HEK293 (cell line): Measurements from ENCODE around the gene KRT16.
"Not testable (repeated sequence)": the region's sequence is repeated elsewhere in the genome, so short reads cannot be mapped to it uniquely, and the experiment has no call there.

Experiments
- CTCF ChIA-PET: fragments of 350-600 bp; formaldehyde crosslinking; extraction: SDS; loops from one replicate; lab custom pipeline; 2021; ENCODE audit warnings: antibody characterized with exemption; lab: Yijun Ruan, JAX
- POLR2A ChIA-PET: fragments of 300-600 bp; formaldehyde crosslinking; extraction: SDS; loops from one replicate; lab custom pipeline; 2020; ENCODE audit warnings: antibody characterized with exemption, inconsistent platforms; lab: Yijun Ruan, JAX
- H3K27ac ChIP-seq: fragments of 200-500 bp; sonication (Bioruptor generic); 2 replicates; pipeline ENCODE4 v1.5.1; 2014; ENCODE audit warnings: low read depth, low read length, control low read depth, inconsistent platforms; ENCODE audit errors: extremely low read depth
- H3K36me3 ChIP-seq, 2 experiments: fragments of 200-500 bp in 1 of 2; sonication (Bioruptor generic) in 1 of 2; 1 replicate in 1 of 2; 2 replicates in 1 of 2; pipeline ENCODE4 v1.5.1; 2014 to 2017; ENCODE audit warnings: inconsistent platforms in 2 of 2, low read length in 2 of 2; ENCODE audit not compliant: control insufficient read depth in 2 of 2, insufficient read depth in 1 of 2
- H3K4me1 ChIP-seq: fragments of 200-500 bp; sonication (Bioruptor generic); 2 replicates; pipeline ENCODE4 v1.5.1; 2014; ENCODE audit warnings: mild to moderate bottlenecking, low read length, inconsistent platforms; ENCODE audit not compliant: control insufficient read depth, insufficient read depth
- H3K4me3 ChIP-seq: 2 replicates; pipeline ENCODE4 v1.5.1; 2011; ENCODE audit warnings: low read depth, mild to moderate bottlenecking, control low read depth, low read length, moderate library complexity
- H3K9me3 ChIP-seq: fragments of 200-500 bp; sonication (Bioruptor generic); 2 replicates; pipeline ENCODE4 v1.5.1; 2014; ENCODE audit warnings: low read depth, low read length, inconsistent platforms; ENCODE audit not compliant: control insufficient read depth, insufficient read depth
- EGR2 ChIP-seq: fragments of 450-650 bp; formaldehyde crosslinking; IDR thresholded peaks from 2 replicates; pipeline ENCODE4 v1.5.1; 2016; ENCODE audit warnings: low read depth, missing biosample characterization, missing genetic modification characterization
- GLIS1 ChIP-seq: fragments of 450-650 bp; formaldehyde crosslinking; IDR thresholded peaks from 2 replicates; pipeline ENCODE4 v1.5.1; 2016; ENCODE audit warnings: missing biosample characterization, missing genetic modification characterization
- OSR2 ChIP-seq: fragments of 450-650 bp; formaldehyde crosslinking; IDR thresholded peaks from 2 replicates; pipeline ENCODE4 v1.5.1; 2016; ENCODE audit warnings: missing biosample characterization, missing genetic modification characterization
- SP7 ChIP-seq: fragments of 450-650 bp; formaldehyde crosslinking; IDR thresholded peaks from 2 replicates; pipeline ENCODE4 v1.5.1; 2016; ENCODE audit warnings: missing biosample characterization, missing genetic modification characterization
- ZFHX2 ChIP-seq: fragments of 450-650 bp; formaldehyde crosslinking; conservative IDR thresholded peaks from 2 replicates; pipeline ENCODE4 v1.5.1; 2016; ENCODE audit warnings: missing biosample characterization, missing genetic modification characterization
- ZFP37 ChIP-seq: fragments of 450-650 bp; formaldehyde crosslinking; IDR thresholded peaks from 2 replicates; pipeline ENCODE4 v1.5.1; 2016; ENCODE audit warnings: missing biosample characterization, missing genetic modification characterization
- ZNF394 ChIP-seq: fragments of 450-650 bp; formaldehyde crosslinking; IDR thresholded peaks from 2 replicates; pipeline ENCODE4 v1.5.1; 2016; ENCODE audit warnings: missing biosample characterization, missing genetic modification characterization, mild to moderate bottlenecking, moderate library complexity, borderline replicate concordance
- ZNF561 ChIP-seq: fragments of 450-650 bp; IDR thresholded peaks from 2 replicates; pipeline ENCODE4 v1.5.1; 2018; ENCODE audit warnings: missing biosample characterization, missing genetic modification characterization, borderline replicate concordance
- ZNF600 ChIP-seq: fragments of 450-650 bp; formaldehyde crosslinking; IDR thresholded peaks from 2 replicates; pipeline ENCODE4 v1.5.1; 2016; ENCODE audit warnings: missing biosample characterization, missing genetic modification characterization
- TF ChIP-seq, protein P1 (sequence below): fragments of 450-650 bp; formaldehyde crosslinking; IDR thresholded peaks from 2 replicates; pipeline ENCODE4 v1.5.1; 2017; ENCODE audit warnings: missing biosample characterization, missing genetic modification characterization
- TF ChIP-seq, protein P2 (sequence below): fragments of 450-650 bp; formaldehyde crosslinking; IDR thresholded peaks from 2 replicates; pipeline ENCODE4 v1.5.1; 2017; ENCODE audit warnings: missing biosample characterization, missing genetic modification characterization
- TF ChIP-seq, protein P3 (sequence below): fragments of 450-650 bp; formaldehyde crosslinking; IDR thresholded peaks from 2 replicates; pipeline ENCODE4 v1.5.1; 2016; ENCODE audit warnings: missing biosample characterization, missing genetic modification characterization

KRT16 gene

DNA sequence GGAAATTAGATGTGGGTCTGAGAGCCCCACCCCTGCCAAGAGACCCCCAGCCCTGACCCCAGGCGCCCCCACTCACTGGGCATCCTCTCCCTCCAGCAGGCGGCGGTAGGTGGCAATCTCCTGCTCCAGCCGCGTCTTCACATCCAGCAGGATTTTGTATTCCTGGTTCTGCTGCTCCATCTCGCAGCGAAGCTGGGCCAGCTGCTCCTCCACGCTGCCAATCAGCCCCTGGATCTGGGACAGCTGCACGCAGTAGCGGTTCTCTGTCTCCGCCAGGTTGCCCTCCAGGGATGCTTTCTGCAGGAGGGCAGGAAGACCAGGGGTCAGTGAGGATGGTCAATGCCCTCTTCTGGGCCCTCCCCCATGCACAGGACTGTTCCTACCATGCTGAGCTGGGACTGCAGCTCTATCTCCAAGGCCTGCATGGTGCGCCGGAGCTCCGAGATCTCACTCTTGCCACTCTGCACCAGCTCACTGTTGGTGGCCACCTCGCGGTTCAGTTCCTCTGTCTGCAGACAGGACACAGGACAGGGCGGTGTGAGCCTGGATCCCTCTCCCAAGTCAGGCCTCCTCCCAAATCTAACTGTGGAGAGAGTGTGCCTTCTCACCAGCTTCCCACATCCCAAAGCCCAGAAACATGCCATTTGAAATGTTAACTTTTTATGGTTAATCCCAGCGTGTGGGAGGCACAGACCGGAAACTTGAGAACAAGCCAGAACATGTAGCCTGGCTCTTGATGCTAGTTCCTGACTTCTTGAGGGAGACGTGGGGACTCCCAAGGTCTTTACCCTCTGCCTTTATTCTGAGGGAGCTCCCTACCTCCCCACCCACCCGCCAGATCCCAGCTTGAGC is 8.2 kb upstream of the KRT16 start:
- H3K4me1 ChIP-seq = peaks cover 2% of the 10 kb centered on the region; the same call in 1 of the 2 replicates
- H3K4me3 ChIP-seq = no peak overlapping the region
- no peaks in the 10 kb centered on the region for H3K9me3 ChIP-seq
- no peak overlapping the region for H3K27ac ChIP-seq
- peak; percentile 44; the same call in 1 of the 2 replicates for TF ChIP-seq GLIS1 (tag by site-specific recombination)
- TF ChIP-seq ZNF600 = peak; percentile 84; the same call in 1 of the 2 replicates
- peak; percentile 56 for TF ChIP-seq EGR2 (tag by site-specific recombination)
- TF ChIP-seq ZNF561 (tag by site-specific recombination) = no peak
- TF ChIP-seq, protein P1, sequence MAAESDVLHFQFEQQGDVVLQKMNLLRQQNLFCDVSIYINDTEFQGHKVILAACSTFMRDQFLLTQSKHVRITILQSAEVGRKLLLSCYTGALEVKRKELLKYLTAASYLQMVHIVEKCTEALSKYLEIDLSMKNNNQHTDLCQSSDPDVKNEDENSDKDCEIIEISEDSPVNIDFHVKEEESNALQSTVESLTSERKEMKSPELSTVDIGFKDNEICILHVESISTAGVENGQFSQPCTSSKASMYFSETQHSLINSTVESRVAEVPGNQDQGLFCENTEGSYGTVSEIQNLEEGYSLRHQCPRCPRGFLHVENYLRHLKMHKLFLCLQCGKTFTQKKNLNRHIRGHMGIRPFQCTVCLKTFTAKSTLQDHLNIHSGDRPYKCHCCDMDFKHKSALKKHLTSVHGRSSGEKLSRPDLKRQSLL = peak; percentile 66; the same call in 1 of the 2 replicates
- TF ChIP-seq, protein P2, sequence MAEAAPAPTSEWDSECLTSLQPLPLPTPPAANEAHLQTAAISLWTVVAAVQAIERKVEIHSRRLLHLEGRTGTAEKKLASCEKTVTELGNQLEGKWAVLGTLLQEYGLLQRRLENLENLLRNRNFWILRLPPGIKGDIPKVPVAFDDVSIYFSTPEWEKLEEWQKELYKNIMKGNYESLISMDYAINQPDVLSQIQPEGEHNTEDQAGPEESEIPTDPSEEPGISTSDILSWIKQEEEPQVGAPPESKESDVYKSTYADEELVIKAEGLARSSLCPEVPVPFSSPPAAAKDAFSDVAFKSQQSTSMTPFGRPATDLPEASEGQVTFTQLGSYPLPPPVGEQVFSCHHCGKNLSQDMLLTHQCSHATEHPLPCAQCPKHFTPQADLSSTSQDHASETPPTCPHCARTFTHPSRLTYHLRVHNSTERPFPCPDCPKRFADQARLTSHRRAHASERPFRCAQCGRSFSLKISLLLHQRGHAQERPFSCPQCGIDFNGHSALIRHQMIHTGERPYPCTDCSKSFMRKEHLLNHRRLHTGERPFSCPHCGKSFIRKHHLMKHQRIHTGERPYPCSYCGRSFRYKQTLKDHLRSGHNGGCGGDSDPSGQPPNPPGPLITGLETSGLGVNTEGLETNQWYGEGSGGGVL (tag by site-specific recombination) = no peak
- peak; percentile 75 for TF ChIP-seq ZFHX2 (tag by site-specific recombination)
- no peak for TF ChIP-seq ZFP37 (tag by site-specific recombination)
- no peak for TF ChIP-seq OSR2 (tag by site-specific recombination)
- TF ChIP-seq SP7 = 0 out of 2 replicates have a peak, but pooled peaks have one; percentile 22
- TF ChIP-seq ZNF394 (tag by site-specific recombination) = 0 out of 2 replicates have a peak, but pooled peaks have one; percentile 24
- CTCF ChIA-PET = interaction anchor here (0.6 to 1.9 kb wide), 4 partner anchors 26 to 289 kb away, joined by 3 to 9 read pairs (median 4); no protein-coding TSS in a partner anchor
- no peaks in the 10 kb centered on the region for H3K36me3 ChIP-seq
- POLR2A ChIA-PET = no interaction called here

DNA sequence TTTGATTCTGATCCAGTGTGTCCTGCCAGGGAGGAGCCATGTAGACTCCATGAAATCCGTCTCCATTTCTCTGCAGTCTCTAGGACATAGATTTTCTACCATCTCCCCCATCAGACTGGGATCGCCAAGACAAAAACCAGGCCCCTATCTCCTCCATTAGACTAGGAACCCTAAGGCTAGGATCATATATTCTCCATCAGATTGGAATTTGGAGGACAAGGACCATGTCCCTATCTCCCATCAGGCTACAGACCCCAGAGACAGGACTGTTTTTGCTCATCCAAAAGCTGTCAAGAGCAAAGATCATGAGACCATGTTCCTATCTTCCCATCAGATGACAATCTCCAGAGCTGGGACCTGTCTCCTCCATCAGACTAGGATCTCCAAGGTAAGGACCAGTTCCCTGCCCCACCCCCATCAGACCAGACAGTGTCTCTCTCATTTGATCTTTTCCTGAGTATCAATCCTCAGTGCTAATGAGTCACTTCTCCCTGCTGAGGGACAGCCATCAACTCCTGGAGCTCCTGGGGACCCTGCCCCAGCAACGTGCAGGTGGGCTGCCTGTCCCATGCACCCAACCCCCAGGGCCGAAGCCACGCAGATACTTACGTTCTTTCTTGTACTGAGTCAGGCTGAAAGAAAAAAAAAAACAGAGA is 7.5 kb upstream of the KRT16 start:
- not testable (repeated sequence) for H3K27ac ChIP-seq, H3K4me3 ChIP-seq, H3K36me3 ChIP-seq, H3K4me1 ChIP-seq, H3K9me3 ChIP-seq
- POLR2A ChIA-PET = interaction anchor here (1.0 kb wide), 1 partner anchor 99 kb away, joined by 3 read pairs; no protein-coding TSS in a partner anchor
- CTCF ChIA-PET = interaction anchor here (0.6 to 1.9 kb wide), 4 partner anchors 27 to 288 kb away, joined by 3 to 9 read pairs (median 4); no protein-coding TSS in a partner anchor

DNA sequence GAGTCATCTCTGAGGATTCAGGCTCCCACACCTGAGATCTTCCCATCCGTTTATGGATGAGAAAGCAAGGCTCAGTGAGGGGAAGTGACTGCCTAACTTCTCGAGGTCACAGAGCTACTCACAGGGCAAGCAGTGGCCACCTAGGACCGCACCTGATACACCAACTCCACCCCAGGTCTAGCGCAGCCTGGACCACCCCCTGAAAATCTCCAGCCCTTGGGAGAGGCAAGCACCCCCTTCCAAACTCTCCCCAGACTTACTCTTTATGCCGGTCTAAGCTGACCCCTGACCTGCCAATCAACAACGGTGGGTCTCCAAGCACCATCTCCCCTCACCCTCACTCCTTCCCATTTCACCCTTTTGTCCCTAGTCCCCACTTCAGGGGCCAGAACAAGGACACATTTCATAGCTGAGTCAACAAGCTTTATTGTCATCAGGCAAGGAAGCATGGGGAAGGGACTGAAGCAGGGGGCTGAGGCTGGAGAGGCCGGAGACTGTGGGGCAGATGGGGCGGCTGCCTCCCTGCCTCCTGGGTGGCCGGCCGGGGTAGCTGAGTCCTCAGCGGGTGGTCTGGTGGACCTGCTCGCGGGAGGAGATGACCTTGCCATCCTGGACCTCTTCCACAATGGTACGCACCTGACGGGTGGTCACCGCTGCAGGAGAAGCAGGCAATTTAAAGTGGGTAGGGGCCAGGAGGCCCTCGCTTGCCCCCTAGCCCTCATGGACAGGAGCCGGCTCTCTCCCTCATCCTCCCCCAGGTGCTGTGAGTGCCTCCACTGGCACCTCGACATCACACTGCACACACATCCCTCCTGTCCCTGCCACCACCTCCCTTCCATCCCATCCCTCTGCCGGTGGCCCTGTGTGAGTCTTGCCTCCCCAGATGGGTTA is 6.7 kb upstream of the KRT16 start:
- Histone ChIP-seq H3K27ac (no peak overlapping the region), H3K36me3 (no peaks in the 10 kb centered on the region), H3K4me1 (no peaks in the 10 kb centered on the region; the same call in 1 of the 2 replicates), H3K9me3 (no peaks in the 10 kb centered on the region), H3K4me3 (no peak overlapping the region)
- TF ChIP-seq, protein P3, sequence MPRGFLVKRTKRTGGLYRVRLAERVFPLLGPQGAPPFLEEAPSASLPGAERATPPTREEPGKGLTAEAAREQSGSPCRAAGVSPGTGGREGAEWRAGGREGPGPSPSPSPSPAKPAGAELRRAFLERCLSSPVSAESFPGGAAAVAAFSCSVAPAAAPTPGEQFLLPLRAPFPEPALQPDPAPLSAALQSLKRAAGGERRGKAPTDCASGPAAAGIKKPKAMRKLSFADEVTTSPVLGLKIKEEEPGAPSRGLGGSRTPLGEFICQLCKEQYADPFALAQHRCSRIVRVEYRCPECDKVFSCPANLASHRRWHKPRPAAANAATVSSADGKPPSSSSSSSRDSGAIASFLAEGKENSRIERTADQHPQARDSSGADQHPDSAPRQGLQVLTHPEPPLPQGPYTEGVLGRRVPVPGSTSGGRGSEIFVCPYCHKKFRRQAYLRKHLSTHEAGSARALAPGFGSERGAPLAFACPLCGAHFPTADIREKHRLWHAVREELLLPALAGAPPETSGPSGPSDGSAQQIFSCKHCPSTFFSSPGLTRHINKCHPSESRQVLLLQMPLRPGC (tag by site-specific recombination) = no peak
- peak; percentile 37; the same call in 1 of the 2 replicates for TF ChIP-seq GLIS1 (tag by site-specific recombination)
- ChIA-PET CTCF (interaction anchor here (0.9 to 1.9 kb wide), 2 partner anchors 29 kb away, joined by 5 to 9 read pairs; no protein-coding TSS in a partner anchor), POLR2A (interaction anchor here (1.0 kb wide), 1 partner anchor 98 kb away, joined by 3 read pairs; no protein-coding TSS in a partner anchor)
